Keratinocyte (primary cell): ENCODE data around the gene STIM1.

ENCODE experiments used
- EZH2 ChIP-seq: IDR thresholded peaks from one replicate; pipeline ENCODE4 v1.6.1; 2012; ENCODE audit warnings: inconsistent platforms, mild to moderate bottlenecking, low read length, moderate library complexity
- TF ChIP-seq, protein P1 (sequence below), 3 experiments: IDR thresholded peaks in 1 of 3; conservative IDR thresholded peaks in 1 of 3; optimal IDR thresholded peaks in 1 of 3; 2 replicates in 2 of 3; 3 replicates in 1 of 3; pipeline versions ENCODE3 to v1.5.1; 2011; ENCODE audit warnings: low read length in 3 of 3, mild to moderate bottlenecking in 3 of 3, moderate library complexity in 2 of 3, control low read depth in 1 of 3, inconsistent platforms in 1 of 3; ENCODE audit not compliant: insufficient read depth in 2 of 3; ENCODE audit errors: extremely low read depth in 1 of 3

GRCh38 chr11:3947061-3947460 is 91.6 kb downstream of the STIM1 start:
- no peak for TF ChIP-seq EZH2
- TF ChIP-seq, protein P1, sequence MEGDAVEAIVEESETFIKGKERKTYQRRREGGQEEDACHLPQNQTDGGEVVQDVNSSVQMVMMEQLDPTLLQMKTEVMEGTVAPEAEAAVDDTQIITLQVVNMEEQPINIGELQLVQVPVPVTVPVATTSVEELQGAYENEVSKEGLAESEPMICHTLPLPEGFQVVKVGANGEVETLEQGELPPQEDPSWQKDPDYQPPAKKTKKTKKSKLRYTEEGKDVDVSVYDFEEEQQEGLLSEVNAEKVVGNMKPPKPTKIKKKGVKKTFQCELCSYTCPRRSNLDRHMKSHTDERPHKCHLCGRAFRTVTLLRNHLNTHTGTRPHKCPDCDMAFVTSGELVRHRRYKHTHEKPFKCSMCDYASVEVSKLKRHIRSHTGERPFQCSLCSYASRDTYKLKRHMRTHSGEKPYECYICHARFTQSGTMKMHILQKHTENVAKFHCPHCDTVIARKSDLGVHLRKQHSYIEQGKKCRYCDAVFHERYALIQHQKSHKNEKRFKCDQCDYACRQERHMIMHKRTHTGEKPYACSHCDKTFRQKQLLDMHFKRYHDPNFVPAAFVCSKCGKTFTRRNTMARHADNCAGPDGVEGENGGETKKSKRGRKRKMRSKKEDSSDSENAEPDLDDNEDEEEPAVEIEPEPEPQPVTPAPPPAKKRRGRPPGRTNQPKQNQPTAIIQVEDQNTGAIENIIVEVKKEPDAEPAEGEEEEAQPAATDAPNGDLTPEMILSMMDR (optimal IDR thresholded peaks at IDR 0.05 in 1 of 3, IDR thresholded peaks at IDR 0.05 in 1 of 3, conservative IDR thresholded peaks at IDR 0.05 in 1 of 3; ENCODE audit: extremely low read depth in 1 of 3, insufficient read depth in 2 of 3, low read length in 3 of 3): no peak
